GM19240 (cell line): ENCODE data around the gene DLEC1.
"Not testable (repeated sequence)": the region's sequence is repeated elsewhere in the genome, so short reads cannot be mapped to it uniquely, and the experiment has no call there.

Experiments
- DNase-seq: peaks from one replicate; pipeline ENCODE4 v3.0.0; 2011; ENCODE audit warnings: low spot score; ENCODE audit not compliant: insufficient read length

Gene DLEC1

GRCh38 chr3:38119821-38120692 lies 81.0 kb downstream of the DLEC1 start:
- DNase-seq, result no peak

- no peak for DNase-seq
Observed at GRCh38 chr3:38120693-38121450, 81.9 kb downstream of the DLEC1 start.

- DNase-seq, result no peak
Observed at GRCh38 chr3:38121451-38121831, 82.4 kb downstream of the DLEC1 start.

- no peak for DNase-seq
Observed at GRCh38 chr3:38121832-38122461, 82.9 kb downstream of the DLEC1 start.

- no peak for DNase-seq
Observed at GRCh38 chr3:38122712-38123290, 83.8 kb downstream of the DLEC1 start.

GRCh38 chr3:38124324-38125122 lies 85.5 kb downstream of the DLEC1 start:
- no peak for DNase-seq

GRCh38 chr3:38125305-38126120 lies 86.5 kb downstream of the DLEC1 start:
- DNase-seq, result no peak

GRCh38 chr3:38126121-38126892 lies 87.3 kb downstream of the DLEC1 start:
- no peak for DNase-seq

GRCh38 chr3:38127611-38128302 lies 88.7 kb downstream of the DLEC1 start:
- no peak for DNase-seq

- no peak for DNase-seq
Observed at GRCh38 chr3:38128303-38128655, 89.3 kb downstream of the DLEC1 start.

- DNase-seq, result no peak
Observed at GRCh38 chr3:38129058-38129457, 90.0 kb downstream of the DLEC1 start.

GRCh38 chr3:38130631-38131065 lies 91.6 kb downstream of the DLEC1 start:
- DNase-seq, result no peak

GRCh38 chr3:38131621-38132369 lies 92.8 kb downstream of the DLEC1 start:
- no peak for DNase-seq

GRCh38 chr3:38133209-38133556 lies 94.2 kb downstream of the DLEC1 start:
- DNase-seq, result no peak

GRCh38 chr3:38133557-38134405 lies 94.8 kb downstream of the DLEC1 start:
- no peak for DNase-seq

GRCh38 chr3:38134517-38135143 lies 95.6 kb downstream of the DLEC1 start:
- not testable (repeated sequence) for DNase-seq
